WTC11 (cell line): Measurements from ENCODE around the gene TMEM79.

ENCODE experiments used
- ESRRA ChIP-seq: sonication (generic); formaldehyde crosslinking; IDR thresholded peaks from 2 replicates; pipeline ENCODE4 v1.8.1; 2022; ENCODE audit warnings: mild to moderate bottlenecking, missing genetic modification reagents, borderline replicate concordance
- GTF2I ChIP-seq: fragments of 250-450 bp; sonication (Bioruptor Pico); conservative IDR thresholded peaks from 2 replicates; pipeline ENCODE4 v1.4.0; 2021; ENCODE audit warnings: mild to moderate bottlenecking
- IRF2 ChIP-seq: sonication (generic); formaldehyde crosslinking; IDR thresholded peaks from 2 replicates; pipeline ENCODE4 v1.8.0; 2022; ENCODE audit warnings: low read depth, missing genetic modification reagents, borderline replicate concordance
- NFATC4 ChIP-seq: fragments of 250-450 bp; sonication (Bioruptor Pico); IDR thresholded peaks from 2 replicates; pipeline ENCODE4 v1.9.0; 2021; ENCODE audit warnings: mild to moderate bottlenecking
- NFYB ChIP-seq: sonication (generic); formaldehyde crosslinking; conservative IDR thresholded peaks from 2 replicates; pipeline ENCODE4 v1.8.0; 2022; ENCODE audit warnings: low read depth, missing genetic modification reagents
- SMAD3 ChIP-seq: sonication (generic); formaldehyde crosslinking; IDR thresholded peaks from 2 replicates; pipeline ENCODE4 v1.8.0; 2022; ENCODE audit warnings: missing genetic modification reagents, mild to moderate bottlenecking, borderline replicate concordance
- TEAD4 ChIP-seq: sonication (generic); formaldehyde crosslinking; IDR thresholded peaks from 2 replicates; pipeline ENCODE4 v1.8.0; 2022; ENCODE audit warnings: mild to moderate bottlenecking, missing genetic modification reagents
- TF ChIP-seq, protein P1 (sequence below): sonication (generic); formaldehyde crosslinking; IDR thresholded peaks from 2 replicates; pipeline ENCODE4 v1.8.1; 2022; ENCODE audit warnings: mild to moderate bottlenecking, moderate library complexity, missing genetic modification reagents
- TF ChIP-seq, protein P2 (sequence below): sonication (generic); formaldehyde crosslinking; IDR thresholded peaks from 2 replicates; pipeline ENCODE4 v1.8.0; 2023; ENCODE audit warnings: mild to moderate bottlenecking, missing genetic modification reagents
- TF ChIP-seq, protein P3 (sequence below): sonication (generic); formaldehyde crosslinking; IDR thresholded peaks from 2 replicates; pipeline ENCODE4 v1.8.1; 2022; ENCODE audit warnings: low read depth, missing genetic modification reagents, borderline replicate concordance
- TF ChIP-seq, protein P4 (sequence below): fragments of 200-600 bp; IDR thresholded peaks from 2 replicates; pipeline ENCODE4 v1.8.0; 2022; ENCODE audit warnings: antibody characterized with exemption
- TF ChIP-seq, protein P5 (sequence below): sonication (generic); formaldehyde crosslinking; IDR thresholded peaks from 2 replicates; pipeline ENCODE4 v1.8.1; 2022; ENCODE audit warnings: missing genetic modification reagents, borderline replicate concordance
- TF ChIP-seq, protein P6 (sequence below): sonication (generic); formaldehyde crosslinking; IDR thresholded peaks from 2 replicates; pipeline ENCODE4 v1.8.0; 2022; ENCODE audit warnings: mild to moderate bottlenecking, missing genetic modification reagents

DNA sequence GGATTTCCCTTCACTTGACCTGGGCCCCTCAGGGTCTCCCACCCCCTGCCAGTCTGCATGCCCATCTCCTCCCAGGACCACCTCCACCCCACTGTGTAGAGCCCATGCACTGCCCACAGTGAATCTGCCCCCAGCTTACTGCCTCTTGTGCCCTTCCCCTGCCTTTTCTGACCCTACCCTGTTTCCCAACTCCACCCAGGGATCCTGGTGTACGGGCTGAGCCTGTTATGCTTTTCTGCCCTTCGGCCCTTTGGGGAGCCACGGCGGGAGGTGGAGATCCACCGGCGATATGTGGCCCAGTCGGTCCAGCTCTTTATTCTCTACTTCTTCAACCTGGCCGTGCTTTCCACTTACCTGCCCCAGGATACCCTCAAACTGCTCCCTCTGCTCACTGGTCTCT is 1.9 kb downstream of the TMEM79 start:
- TF ChIP-seq TEAD4 (no peak), NFYB (CRISPR knock-in tag) (no peak), SMAD3 (CRISPR knock-in tag) (no peak), IRF2 (no peak), NFATC4 (CRISPR knock-in tag) (no peak), GTF2I (CRISPR knock-in tag) (no peak), ESRRA (no peak)
- TF ChIP-seq, protein P1, sequence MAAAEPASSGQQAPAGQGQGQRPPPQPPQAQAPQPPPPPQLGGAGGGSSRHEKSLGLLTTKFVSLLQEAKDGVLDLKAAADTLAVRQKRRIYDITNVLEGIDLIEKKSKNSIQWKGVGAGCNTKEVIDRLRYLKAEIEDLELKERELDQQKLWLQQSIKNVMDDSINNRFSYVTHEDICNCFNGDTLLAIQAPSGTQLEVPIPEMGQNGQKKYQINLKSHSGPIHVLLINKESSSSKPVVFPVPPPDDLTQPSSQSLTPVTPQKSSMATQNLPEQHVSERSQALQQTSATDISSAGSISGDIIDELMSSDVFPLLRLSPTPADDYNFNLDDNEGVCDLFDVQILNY: no peak
- TF ChIP-seq, protein P2, sequence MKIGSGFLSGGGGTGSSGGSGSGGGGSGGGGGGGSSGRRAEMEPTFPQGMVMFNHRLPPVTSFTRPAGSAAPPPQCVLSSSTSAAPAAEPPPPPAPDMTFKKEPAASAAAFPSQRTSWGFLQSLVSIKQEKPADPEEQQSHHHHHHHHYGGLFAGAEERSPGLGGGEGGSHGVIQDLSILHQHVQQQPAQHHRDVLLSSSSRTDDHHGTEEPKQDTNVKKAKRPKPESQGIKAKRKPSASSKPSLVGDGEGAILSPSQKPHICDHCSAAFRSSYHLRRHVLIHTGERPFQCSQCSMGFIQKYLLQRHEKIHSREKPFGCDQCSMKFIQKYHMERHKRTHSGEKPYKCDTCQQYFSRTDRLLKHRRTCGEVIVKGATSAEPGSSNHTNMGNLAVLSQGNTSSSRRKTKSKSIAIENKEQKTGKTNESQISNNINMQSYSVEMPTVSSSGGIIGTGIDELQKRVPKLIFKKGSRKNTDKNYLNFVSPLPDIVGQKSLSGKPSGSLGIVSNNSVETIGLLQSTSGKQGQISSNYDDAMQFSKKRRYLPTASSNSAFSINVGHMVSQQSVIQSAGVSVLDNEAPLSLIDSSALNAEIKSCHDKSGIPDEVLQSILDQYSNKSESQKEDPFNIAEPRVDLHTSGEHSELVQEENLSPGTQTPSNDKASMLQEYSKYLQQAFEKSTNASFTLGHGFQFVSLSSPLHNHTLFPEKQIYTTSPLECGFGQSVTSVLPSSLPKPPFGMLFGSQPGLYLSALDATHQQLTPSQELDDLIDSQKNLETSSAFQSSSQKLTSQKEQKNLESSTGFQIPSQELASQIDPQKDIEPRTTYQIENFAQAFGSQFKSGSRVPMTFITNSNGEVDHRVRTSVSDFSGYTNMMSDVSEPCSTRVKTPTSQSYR (CRISPR knock-in tag): no peak
- TF ChIP-seq, protein P3, sequence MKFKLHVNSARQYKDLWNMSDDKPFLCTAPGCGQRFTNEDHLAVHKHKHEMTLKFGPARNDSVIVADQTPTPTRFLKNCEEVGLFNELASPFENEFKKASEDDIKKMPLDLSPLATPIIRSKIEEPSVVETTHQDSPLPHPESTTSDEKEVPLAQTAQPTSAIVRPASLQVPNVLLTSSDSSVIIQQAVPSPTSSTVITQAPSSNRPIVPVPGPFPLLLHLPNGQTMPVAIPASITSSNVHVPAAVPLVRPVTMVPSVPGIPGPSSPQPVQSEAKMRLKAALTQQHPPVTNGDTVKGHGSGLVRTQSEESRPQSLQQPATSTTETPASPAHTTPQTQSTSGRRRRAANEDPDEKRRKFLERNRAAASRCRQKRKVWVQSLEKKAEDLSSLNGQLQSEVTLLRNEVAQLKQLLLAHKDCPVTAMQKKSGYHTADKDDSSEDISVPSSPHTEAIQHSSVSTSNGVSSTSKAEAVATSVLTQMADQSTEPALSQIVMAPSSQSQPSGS (CRISPR knock-in tag): no peak
- TF ChIP-seq, protein P4, sequence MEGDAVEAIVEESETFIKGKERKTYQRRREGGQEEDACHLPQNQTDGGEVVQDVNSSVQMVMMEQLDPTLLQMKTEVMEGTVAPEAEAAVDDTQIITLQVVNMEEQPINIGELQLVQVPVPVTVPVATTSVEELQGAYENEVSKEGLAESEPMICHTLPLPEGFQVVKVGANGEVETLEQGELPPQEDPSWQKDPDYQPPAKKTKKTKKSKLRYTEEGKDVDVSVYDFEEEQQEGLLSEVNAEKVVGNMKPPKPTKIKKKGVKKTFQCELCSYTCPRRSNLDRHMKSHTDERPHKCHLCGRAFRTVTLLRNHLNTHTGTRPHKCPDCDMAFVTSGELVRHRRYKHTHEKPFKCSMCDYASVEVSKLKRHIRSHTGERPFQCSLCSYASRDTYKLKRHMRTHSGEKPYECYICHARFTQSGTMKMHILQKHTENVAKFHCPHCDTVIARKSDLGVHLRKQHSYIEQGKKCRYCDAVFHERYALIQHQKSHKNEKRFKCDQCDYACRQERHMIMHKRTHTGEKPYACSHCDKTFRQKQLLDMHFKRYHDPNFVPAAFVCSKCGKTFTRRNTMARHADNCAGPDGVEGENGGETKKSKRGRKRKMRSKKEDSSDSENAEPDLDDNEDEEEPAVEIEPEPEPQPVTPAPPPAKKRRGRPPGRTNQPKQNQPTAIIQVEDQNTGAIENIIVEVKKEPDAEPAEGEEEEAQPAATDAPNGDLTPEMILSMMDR: no peak
- TF ChIP-seq, protein P5, sequence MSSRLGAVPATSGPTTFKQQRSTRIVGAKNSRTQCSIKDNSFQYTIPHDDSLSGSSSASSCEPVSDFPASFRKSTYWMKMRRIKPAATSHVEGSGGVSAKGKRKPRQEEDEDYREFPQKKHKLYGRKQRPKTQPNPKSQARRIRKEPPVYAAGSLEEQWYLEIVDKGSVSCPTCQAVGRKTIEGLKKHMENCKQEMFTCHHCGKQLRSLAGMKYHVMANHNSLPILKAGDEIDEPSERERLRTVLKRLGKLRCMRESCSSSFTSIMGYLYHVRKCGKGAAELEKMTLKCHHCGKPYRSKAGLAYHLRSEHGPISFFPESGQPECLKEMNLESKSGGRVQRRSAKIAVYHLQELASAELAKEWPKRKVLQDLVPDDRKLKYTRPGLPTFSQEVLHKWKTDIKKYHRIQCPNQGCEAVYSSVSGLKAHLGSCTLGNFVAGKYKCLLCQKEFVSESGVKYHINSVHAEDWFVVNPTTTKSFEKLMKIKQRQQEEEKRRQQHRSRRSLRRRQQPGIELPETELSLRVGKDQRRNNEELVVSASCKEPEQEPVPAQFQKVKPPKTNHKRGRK (CRISPR knock-in tag): no peak
- TF ChIP-seq, protein P6, sequence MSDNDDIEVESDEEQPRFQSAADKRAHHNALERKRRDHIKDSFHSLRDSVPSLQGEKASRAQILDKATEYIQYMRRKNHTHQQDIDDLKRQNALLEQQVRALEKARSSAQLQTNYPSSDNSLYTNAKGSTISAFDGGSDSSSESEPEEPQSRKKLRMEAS: no peak
